HEK293T (cell line): Measurements from ENCODE around the gene HHLA2.

Experiments used
- CTCF ChIA-PET: fragments of 350-600 bp; formaldehyde crosslinking; extraction: SDS; loops from one replicate; lab custom pipeline; 2021; ENCODE audit warnings: antibody characterized with exemption, inconsistent platforms; lab: Yijun Ruan, JAX
- POLR2A ChIA-PET: fragments of 350-600 bp; formaldehyde crosslinking; extraction: SDS; loops from one replicate; lab custom pipeline; 2020; ENCODE audit warnings: antibody characterized with exemption, inconsistent platforms; lab: Yijun Ruan, JAX
- DNase-seq: peaks from one replicate; pipeline ENCODE4 v3.0.0; 2012; ENCODE audit warnings: mixed read lengths; ENCODE audit errors: extremely low spot score
- ARNT ChIP-seq: fragments of 450-650 bp; IDR thresholded peaks from 2 replicates; pipeline ENCODE4 v1.6.1; 2017; ENCODE audit warnings: mild to moderate bottlenecking
- BHLHE40 ChIP-seq: fragments of 450-650 bp; IDR thresholded peaks from 2 replicates; pipeline ENCODE4 v1.6.1; 2016; ENCODE audit warnings: mild to moderate bottlenecking, moderate library complexity, borderline replicate concordance
- CTBP1 ChIP-seq: fragments of 450-650 bp; IDR thresholded peaks from 2 replicates; pipeline ENCODE4 v1.6.1; 2016; ENCODE audit warnings: borderline replicate concordance
- ELF4 ChIP-seq: fragments of 450-650 bp; IDR thresholded peaks from 2 replicates; pipeline ENCODE4 v1.6.1; 2017; ENCODE audit warnings: antibody characterized with exemption
- FOXA1 ChIP-seq: fragments of 450-650 bp; IDR thresholded peaks from 2 replicates; pipeline ENCODE4 v1.6.1; 2016; ENCODE audit warnings: mild to moderate bottlenecking
- FOXK2 ChIP-seq: fragments of 450-650 bp; IDR thresholded peaks from 2 replicates; pipeline ENCODE4 v1.6.1; 2016; ENCODE audit warnings: mild to moderate bottlenecking
- FOXM1 ChIP-seq: fragments of 450-650 bp; IDR thresholded peaks from 2 replicates; pipeline ENCODE4 v1.6.1; 2017; ENCODE audit warnings: mild to moderate bottlenecking, borderline replicate concordance
- HDGF ChIP-seq: fragments of 450-650 bp; IDR thresholded peaks from 2 replicates; pipeline ENCODE4 v1.6.1; 2017; ENCODE audit warnings: antibody characterized with exemption, borderline replicate concordance
- L3MBTL2 ChIP-seq: fragments of 450-650 bp; conservative IDR thresholded peaks from 2 replicates; pipeline ENCODE4 v1.6.1; 2016; ENCODE audit warnings: mild to moderate bottlenecking
- LEF1 ChIP-seq: fragments of 450-650 bp; IDR thresholded peaks from 2 replicates; pipeline ENCODE4 v1.6.1; 2017; ENCODE audit warnings: mild to moderate bottlenecking, borderline replicate concordance
- NFRKB ChIP-seq: fragments of 450-650 bp; IDR thresholded peaks from 2 replicates; pipeline ENCODE4 v1.6.1; 2016; ENCODE audit warnings: mild to moderate bottlenecking, moderate library complexity
- PKNOX1 ChIP-seq: fragments of 450-650 bp; IDR thresholded peaks from 2 replicates; pipeline ENCODE4 v1.6.1; 2016
- SP1 ChIP-seq: fragments of 450-650 bp; IDR thresholded peaks from 2 replicates; pipeline ENCODE4 v1.6.1; 2017
- SUZ12 ChIP-seq: fragments of 450-650 bp; IDR thresholded peaks from 2 replicates; pipeline ENCODE4 v1.6.1; 2016; ENCODE audit warnings: mild to moderate bottlenecking
- TARDBP ChIP-seq: fragments of 450-650 bp; IDR thresholded peaks from 2 replicates; pipeline ENCODE4 v1.6.1; 2016
- ZNF384 ChIP-seq: fragments of 450-650 bp; IDR thresholded peaks from 2 replicates; pipeline ENCODE4 v1.6.1; 2016

HHLA2 gene

DNA sequence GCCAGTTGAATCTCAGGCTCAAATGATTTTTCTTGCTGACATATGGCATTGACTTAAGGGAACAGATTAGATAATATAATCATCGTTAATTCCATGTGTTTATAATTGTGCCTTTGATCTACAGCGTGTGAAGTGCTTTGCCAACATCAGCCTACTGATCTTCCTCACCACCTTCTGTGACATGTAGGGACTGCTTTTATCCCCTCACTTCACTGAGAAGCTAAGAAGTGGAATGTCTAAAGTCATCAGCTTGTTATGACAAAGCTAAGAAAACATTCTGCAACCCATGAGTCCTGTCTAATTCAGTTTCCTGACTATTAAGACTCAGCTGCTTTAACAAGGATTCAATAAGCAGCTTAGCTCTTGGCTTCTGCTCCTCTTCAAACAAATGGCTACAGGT, 108.0 kb downstream of the HHLA2 start:
- no peak for TF ChIP-seq CTBP1
- no peak for TF ChIP-seq FOXM1
- TF ChIP-seq NFRKB, result no peak
- no peak for TF ChIP-seq L3MBTL2
- no peak for TF ChIP-seq FOXA1
- no peak for TF ChIP-seq ELF4
- TF ChIP-seq ZNF384, result no peak
- no peak for TF ChIP-seq BHLHE40
- no peak for TF ChIP-seq HDGF
- no peak for TF ChIP-seq LEF1
- no peak for TF ChIP-seq SUZ12
- CTCF ChIA-PET, result interaction anchor here (1.6 kb wide), 1 partner anchor 11 kb away, joined by 3 read pairs; no protein-coding TSS in a partner anchor
- DNase-seq, result no peak
- POLR2A ChIA-PET, result no interaction called here

DNA sequence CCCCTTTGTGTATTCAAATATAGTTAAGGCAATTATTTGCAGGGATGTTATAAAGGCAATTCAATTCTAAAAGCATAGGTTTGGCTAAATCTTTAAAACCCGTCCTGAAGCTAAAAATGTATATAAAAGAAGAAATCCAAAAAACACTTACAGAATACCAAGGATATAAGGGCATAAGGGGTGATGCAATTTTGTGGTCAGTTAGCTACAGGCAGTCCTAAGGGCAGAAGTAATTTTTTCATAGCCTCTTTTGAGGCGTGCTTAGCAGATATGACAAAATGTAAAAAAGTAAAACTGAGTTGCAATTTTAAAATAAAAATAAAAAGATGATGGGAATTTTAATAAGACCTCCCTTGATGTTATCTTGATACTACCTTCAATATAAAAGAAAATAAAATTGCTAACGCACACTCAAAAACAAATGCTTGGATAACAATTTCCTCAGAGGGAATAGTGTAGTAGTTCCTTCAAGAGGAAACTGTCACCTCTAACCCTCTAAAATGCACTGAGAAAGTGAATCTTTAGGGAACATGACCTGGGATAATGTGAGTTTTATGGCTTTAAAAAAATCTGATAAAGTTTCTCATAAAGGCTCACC, 109.8 kb downstream of the HHLA2 start:
- no peak for TF ChIP-seq TARDBP
- no peak for TF ChIP-seq SUZ12
- no peak for TF ChIP-seq PKNOX1
- TF ChIP-seq L3MBTL2, result no peak
- TF ChIP-seq ARNT, result no peak
- no peak for TF ChIP-seq LEF1
- no peak for TF ChIP-seq CTBP1
- no peak for DNase-seq
- ChIA-PET CTCF (no interaction called here), POLR2A (no interaction called here)

DNA sequence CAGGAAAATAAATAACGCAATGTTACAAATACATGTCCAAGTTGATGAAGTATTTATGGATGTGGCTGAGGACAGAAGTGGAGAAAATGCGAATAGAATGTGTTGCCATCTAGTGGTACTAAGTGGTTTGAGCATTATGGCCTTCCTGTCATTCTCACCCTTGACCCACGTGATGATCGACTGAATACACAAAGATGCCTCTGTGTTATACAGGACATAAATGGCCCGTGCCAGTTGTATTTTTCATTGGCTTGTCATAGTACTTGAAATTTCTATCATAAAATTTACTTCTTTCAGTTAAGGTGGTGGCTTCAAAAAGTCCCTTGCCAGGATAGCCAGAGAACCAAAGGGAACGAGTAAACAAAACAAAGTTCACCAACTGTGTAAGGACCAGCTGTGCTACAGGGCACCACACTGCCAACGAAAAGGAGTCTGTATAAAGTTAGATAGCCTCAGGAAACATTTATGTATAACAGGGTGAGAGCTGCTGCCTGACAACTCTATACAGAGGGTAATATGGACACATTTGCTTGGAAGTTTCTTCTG, 110.4 kb downstream of the HHLA2 start:
- ChIA-PET POLR2A (no interaction called here), CTCF (no interaction called here)
- DNase-seq, result peak; percentile 35
- TF ChIP-seq CTBP1, result peak; percentile 88
- TF ChIP-seq SUZ12, result no peak
- TF ChIP-seq FOXK2, result no peak
- TF ChIP-seq FOXM1, result no peak
- TF ChIP-seq LEF1, result no peak
- TF ChIP-seq L3MBTL2, result no peak
- TF ChIP-seq ZNF384, result peak; percentile 96; the same call in 1 of the 2 replicates
- TF ChIP-seq PKNOX1, result peak; percentile 93
- TF ChIP-seq NFRKB, result no peak
- no peak for TF ChIP-seq HDGF
- TF ChIP-seq BHLHE40, result no peak; the same call in 1 of the 2 replicates
- 0 out of 2 replicates have a peak, but pooled peaks have one; percentile 48 for TF ChIP-seq TARDBP
- TF ChIP-seq FOXA1, result peak; percentile 51; the same call in 1 of the 2 replicates
- TF ChIP-seq SP1, result no peak
- no peak for TF ChIP-seq ELF4
- TF ChIP-seq ARNT, result peak; percentile 63; the same call in 1 of the 2 replicates

- no peak for DNase-seq
- TF ChIP-seq ARNT (no peak), LEF1 (no peak), CTBP1 (no peak), FOXK2 (no peak), L3MBTL2 (no peak), ZNF384 (no peak), FOXM1 (no peak), PKNOX1 (no peak), ELF4 (no peak)
- POLR2A ChIA-PET, result no interaction called here
- CTCF ChIA-PET, result no interaction called here
Measured at GRCh38 chr3:108407886-108408285, 111.5 kb downstream of the HHLA2 start.

- POLR2A ChIA-PET, result no interaction called here
- CTCF ChIA-PET, result interaction anchor here (0.7 to 0.9 kb wide), 2 partner anchors 11 to 12 kb away, joined by 3 read pairs; no protein-coding TSS in a partner anchor
- no peak for TF ChIP-seq LEF1
- TF ChIP-seq FOXM1, result no peak
- TF ChIP-seq ARNT, result no peak
- TF ChIP-seq PKNOX1, result no peak
- TF ChIP-seq NFRKB, result no peak
- no peak for TF ChIP-seq CTBP1
- no peak for TF ChIP-seq HDGF
Measured at GRCh38 chr3:108408883-108409799, 112.8 kb downstream of the HHLA2 start.

More at GRCh38 chr3:108408883-108409799, 112.8 kb downstream of the HHLA2 start:
- DNase-seq, result no peak
